Activated CD4-positive, alpha-beta T cell treated with anti-CD3 and anti-CD28 coated beads, Interleukin-10, Interleukin-2, amounts not matched to agents 100 ng/mL and 50 ng/mL, durations not matched to agents 16 hours and 8 hours (primary cell): Measurements from ENCODE around the gene ZSCAN25.
"Not testable (repeated sequence)": the region's sequence is repeated elsewhere in the genome, so short reads cannot be mapped to it uniquely, and the experiment has no call there.

ENCODE experiments used
- DNase-seq: peaks from one replicate; pipeline ENCODE4 v3.0.0-alpha.2; 2020

ZSCAN25 gene

GRCh38 chr7:99618726-99619125 is 2.0 kb downstream of the ZSCAN25 start:
- DNase-seq = no peak

DNA sequence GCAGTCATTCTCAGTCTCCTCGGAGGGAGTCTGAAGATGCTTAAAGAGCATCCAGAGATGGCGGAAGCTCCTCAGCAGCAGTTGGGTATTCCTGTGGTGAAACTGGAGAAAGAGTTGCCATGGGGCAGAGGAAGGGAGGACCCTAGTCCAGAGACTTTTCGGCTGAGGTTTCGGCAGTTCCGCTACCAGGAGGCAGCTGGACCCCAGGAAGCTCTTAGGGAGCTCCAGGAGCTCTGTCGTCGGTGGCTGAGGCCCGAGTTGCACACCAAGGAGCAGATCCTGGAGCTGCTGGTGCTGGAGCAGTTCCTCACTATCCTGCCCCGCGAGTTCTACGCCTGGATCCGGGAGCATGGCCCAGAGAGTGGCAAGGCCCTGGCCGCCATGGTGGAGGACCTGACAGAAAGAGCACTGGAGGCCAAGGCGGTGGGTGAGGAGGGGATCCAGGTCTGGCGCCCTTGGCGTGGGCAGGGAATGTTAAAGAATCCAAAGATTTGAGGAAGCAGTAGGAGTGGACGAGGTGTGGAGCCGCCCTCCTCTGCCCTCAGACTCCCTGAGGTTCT is 2.9 kb downstream of the ZSCAN25 start:
- DNase-seq = no peak

- DNase-seq = no peak
Observed at GRCh38 chr7:99621271-99621670, 4.5 kb downstream of the ZSCAN25 start.

DNA sequence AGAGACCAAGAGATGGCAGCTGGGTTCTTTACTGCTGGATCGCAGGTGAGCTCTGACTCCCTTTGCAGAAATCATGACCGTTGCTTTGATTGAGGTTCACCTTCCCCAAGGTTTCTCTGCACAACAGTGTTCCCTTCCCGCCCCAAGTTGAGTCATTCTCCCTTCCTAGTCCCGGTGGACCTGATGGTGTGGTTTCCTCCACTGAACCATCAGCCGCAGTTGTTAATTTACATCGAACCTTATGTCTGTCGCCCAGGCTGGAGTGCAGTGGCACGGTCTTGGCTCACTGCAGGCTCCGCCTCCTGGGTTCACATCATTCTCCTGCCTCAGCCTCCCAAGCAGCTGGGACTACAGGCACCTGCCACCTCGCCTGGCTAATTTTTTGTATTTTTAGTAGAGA is 5.8 kb downstream of the ZSCAN25 start:
- no peak for DNase-seq

GRCh38 chr7:99623091-99623693 is 6.4 kb downstream of the ZSCAN25 start:
- DNase-seq = peak; percentile 27

- DNase-seq = no peak
Observed at GRCh38 chr7:99623702-99624447, 7.1 kb downstream of the ZSCAN25 start.

DNA sequence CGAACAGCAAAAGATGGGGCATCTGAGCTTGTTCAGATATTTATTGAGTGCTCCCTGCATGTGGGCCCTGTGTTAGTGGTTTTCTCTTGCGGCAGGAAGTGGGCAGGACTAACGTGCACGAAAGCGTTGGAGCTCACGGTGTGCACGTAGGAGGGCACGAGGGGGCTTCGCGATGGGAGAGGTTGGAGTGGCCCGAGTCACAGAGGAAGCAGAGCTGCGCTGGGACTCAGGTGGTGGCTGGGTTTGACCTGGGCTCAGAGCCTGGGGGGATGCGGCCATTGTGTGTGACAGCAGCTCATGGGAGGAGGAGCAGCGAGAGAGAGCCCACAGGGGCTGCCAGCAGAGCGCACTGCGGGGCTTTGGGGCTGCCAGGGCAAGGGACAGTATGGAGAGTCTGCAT is 7.7 kb downstream of the ZSCAN25 start:
- DNase-seq = peak; percentile 81

GRCh38 chr7:99625321-99625720 is 8.6 kb downstream of the ZSCAN25 start:
- DNase-seq = no peak

- no peak for DNase-seq
Observed at GRCh38 chr7:99625961-99626360, 9.2 kb downstream of the ZSCAN25 start.

GRCh38 chr7:99626661-99627060 is 9.9 kb downstream of the ZSCAN25 start:
- no peak for DNase-seq

GRCh38 chr7:99627513-99627912 is 10.8 kb downstream of the ZSCAN25 start:
- no peak for DNase-seq

- no peak for DNase-seq
Observed at GRCh38 chr7:99628471-99629465, 12.0 kb downstream of the ZSCAN25 start.

GRCh38 chr7:99629643-99630042 is 12.9 kb downstream of the ZSCAN25 start:
- no peak for DNase-seq

GRCh38 chr7:99631295-99632109 is 14.8 kb downstream of the ZSCAN25 start:
- peak; percentile 38 for DNase-seq

DNA sequence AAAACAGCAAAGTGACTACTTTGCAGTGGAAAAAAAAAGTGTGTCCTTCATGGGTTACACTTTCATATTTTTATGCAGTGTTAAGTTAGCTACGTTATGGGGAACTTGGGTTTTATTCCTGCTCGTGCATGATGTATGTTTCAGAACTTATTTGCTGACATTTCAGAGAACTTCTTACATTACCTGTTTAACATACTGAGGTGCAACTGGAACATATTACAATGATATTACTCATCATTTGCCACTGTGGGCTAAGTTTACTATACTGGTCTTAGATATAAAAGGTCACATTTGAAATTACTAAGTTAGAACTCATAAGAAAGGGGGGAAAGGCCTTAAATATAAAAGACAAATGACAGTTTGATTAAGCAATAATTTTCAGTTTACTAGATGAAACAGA is 20.7 kb downstream of the ZSCAN25 start:
- not testable (repeated sequence) for DNase-seq

GRCh38 chr7:99638731-99639130 is 22.0 kb downstream of the ZSCAN25 start:
- DNase-seq = no peak

GRCh38 chr7:99639267-99639666 is 22.5 kb downstream of the ZSCAN25 start:
- DNase-seq = no peak

DNA sequence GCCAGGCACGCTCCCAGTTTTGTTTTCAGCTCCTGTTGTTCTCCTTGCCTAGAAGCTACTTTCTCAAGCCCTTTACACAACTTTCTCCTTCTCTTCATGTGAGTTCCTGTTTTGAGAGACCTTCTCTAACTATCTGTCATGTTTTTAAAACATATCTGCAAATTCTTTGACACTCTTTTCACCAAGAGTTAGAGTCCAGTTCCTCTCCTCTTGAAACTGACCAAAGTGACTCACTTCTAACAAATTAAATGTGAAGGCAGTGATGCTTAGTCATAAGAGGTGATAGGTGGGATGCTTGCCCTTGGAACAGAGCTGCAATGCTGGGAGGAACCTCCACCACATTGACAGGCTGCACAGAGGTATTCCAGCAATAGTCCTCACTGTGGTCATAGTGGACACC is 25.3 kb downstream of the ZSCAN25 start:
- no peak for DNase-seq

DNA sequence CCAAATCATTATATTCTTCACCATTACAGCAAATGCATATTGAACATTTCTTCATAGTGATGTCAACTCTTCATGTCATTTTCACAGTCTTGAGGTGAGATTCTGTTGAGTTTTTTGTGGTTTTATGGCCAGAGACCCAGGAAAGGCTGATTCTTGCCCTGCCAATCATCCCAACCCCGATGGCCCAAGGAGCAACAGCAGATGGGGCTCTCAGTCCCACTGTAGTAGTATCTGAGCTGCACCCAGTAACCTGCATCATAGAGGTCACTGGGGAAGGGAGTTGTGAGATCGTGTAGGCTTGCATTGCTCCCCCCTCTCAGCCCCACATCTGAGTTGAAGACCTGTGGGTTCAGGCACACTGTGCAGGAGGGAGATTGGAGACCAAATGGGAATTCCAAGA is 26.7 kb downstream of the ZSCAN25 start:
- DNase-seq = no peak

DNA sequence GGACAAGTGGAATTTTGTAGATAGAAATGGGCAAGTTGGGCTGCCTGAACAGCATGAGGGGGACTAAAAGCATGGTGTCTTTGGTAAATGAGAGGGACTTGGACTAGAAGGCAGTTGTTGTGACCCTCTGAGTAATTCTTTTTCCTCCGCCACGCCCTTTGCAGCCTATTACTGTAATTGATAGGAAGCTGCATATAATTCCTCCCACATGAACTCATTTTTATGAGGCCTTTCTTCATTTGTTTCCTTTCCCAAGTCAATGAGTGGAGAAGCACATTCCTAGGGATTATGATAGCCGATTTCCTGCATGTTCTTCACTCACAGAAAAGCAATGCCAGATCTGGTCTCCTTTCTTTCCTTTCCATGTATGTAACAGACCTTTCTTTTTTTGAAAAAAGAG is 27.7 kb downstream of the ZSCAN25 start:
- DNase-seq = no peak

GRCh38 chr7:99645590-99645989 is 28.8 kb downstream of the ZSCAN25 start:
- DNase-seq = no peak

DNA sequence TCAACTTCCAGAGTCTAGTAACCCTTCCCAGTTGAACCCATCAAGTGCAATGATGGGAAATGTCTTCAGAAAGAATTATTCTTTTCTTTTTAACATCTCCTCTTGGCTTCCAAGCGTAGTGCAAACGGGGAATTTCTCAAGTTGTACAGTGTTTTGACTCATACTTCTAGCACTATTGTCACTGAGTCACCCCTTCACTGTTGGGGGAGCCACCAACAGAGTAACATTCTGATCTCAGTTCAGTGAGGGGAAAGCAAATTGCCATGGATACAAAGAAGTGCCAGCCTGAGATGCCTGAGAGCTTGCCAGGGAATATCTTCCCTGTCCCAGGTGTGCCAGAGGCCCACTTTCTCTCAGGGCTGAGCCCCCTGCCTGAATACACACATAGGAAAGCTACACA is 32.1 kb downstream of the ZSCAN25 start:
- DNase-seq = no peak
